GM12892 (cell line): ENCODE results near the gene PER2.

Experiments
- DNase-seq: peaks from one replicate; pipeline ENCODE4 v3.0.0; 2011; ENCODE audit not compliant: insufficient read length
- FAIRE-seq: peaks from 2 replicates; lab custom pipeline; 2011; peaks lifted over from hg19 to GRCh38; lab: Jason Lieb, UNC
- POLR2A ChIP-seq: IDR thresholded peaks from 2 replicates; pipeline ENCODE4 v1.6.1; 2011; ENCODE audit warnings: low read depth, low read length, control low read depth
- POLR2AphosphoS5 ChIP-seq: IDR thresholded peaks from 2 replicates; pipeline ENCODE4 v1.6.1; 2011; ENCODE audit warnings: low read depth, low read length, control low read depth
- TAF1 ChIP-seq: IDR thresholded peaks from 2 replicates; pipeline ENCODE4 v1.6.1; 2011; ENCODE audit warnings: low read depth, mild to moderate bottlenecking, control low read depth, low read length, borderline replicate concordance

Gene PER2

DNA sequence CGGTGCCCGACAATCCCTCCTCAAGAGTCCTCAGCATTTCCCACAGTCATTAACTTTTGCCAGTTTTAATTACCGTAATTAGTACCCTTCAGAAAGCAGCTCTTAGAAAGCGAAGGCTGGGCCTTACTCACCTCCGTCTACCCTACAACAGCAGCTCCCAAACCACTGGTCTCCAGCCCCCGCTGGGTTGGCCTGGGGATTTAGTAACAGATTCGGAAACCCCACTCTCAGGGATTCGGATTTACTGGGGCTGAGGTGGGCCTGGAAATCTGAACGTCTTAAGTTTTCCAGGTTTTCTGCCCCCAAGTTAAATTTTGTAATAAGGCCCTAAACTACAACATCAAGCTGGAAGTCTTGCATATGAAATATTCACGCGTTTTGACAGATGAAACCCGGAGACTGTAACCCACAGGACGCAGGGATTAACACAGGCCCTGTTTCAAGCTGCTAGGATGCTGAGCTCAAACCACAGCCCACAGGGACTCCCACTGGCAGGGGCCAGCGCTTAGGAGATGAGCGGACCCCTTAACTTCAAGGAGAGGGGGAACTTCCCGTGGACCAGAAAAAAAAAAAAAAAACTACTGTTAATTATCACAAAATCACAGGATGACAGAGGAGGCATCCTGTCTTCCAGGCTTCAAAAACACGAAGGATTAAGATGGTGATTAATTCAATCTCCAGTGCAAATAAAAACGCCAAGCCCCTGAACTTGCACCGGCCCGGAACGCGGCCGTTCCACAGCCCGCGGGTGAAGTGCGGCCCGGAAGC, 85.9 kb downstream of the PER2 start:
- DNase-seq (no peak), FAIRE-seq (peak; percentile 30)
- TF ChIP-seq POLR2A (no peak), POLR2AphosphoS5 (no peak), TAF1 (no peak)
